ENCODE data around the gene KLRC4.

DNA sequence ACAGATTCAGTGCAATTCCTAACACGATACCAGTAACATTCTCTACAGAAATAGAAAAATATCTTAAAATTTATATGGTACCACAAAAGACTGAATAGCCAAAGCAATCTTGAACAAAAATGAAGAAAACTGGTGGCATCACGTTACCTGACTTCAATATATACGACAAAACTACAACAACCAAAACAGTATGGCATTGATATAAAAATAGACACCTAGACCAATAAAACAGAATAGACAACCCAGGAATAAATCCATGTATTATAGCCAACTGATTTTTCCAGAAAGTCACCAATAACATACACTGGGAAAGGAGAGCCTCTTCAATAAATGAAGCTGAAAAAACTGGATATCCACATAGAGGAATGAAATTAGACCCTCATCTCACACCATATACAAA lies 25.4 kb downstream of the KLRC4 start:
- no peak for TF ChIP-seq POLR2A (IDR thresholded peaks at IDR 0.05)
- TF ChIP-seq, protein P1, sequence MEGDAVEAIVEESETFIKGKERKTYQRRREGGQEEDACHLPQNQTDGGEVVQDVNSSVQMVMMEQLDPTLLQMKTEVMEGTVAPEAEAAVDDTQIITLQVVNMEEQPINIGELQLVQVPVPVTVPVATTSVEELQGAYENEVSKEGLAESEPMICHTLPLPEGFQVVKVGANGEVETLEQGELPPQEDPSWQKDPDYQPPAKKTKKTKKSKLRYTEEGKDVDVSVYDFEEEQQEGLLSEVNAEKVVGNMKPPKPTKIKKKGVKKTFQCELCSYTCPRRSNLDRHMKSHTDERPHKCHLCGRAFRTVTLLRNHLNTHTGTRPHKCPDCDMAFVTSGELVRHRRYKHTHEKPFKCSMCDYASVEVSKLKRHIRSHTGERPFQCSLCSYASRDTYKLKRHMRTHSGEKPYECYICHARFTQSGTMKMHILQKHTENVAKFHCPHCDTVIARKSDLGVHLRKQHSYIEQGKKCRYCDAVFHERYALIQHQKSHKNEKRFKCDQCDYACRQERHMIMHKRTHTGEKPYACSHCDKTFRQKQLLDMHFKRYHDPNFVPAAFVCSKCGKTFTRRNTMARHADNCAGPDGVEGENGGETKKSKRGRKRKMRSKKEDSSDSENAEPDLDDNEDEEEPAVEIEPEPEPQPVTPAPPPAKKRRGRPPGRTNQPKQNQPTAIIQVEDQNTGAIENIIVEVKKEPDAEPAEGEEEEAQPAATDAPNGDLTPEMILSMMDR (IDR thresholded peaks at IDR 0.05 in 4 of 5, conservative IDR thresholded peaks at IDR 0.05 in 1 of 5): no peak
